Duodenal mucosa (tissue), 2 donors: ENCODE results near the gene SH2D1A.

Experiments used
- H3K27ac ChIP-seq: one replicate; pipeline ENCODE4 v1.7.0; 2013; ENCODE audit warnings: low read depth, low read length
- H3K27me3 ChIP-seq, 2 donors: one replicate each; pipeline ENCODE4 v1.7.0; 2013; ENCODE audit warnings: low read length in 2 of 2, control low read depth in 1 of 2; ENCODE audit not compliant: insufficient read depth in 2 of 2, control insufficient read depth in 1 of 2
- H3K36me3 ChIP-seq, 2 donors: one replicate each; pipeline ENCODE4 v1.7.0; 2013; ENCODE audit warnings: low read length in 2 of 2, control low read depth in 1 of 2; ENCODE audit not compliant: insufficient read depth in 2 of 2, control insufficient read depth in 1 of 2
- H3K4me1 ChIP-seq, 2 donors: one replicate each; pipeline ENCODE4 v1.7.0; 2013; ENCODE audit warnings: low read length in 2 of 2, control low read depth in 1 of 2; ENCODE audit not compliant: insufficient read depth in 2 of 2, control insufficient read depth in 1 of 2
- H3K4me3 ChIP-seq, 2 donors: one replicate each; pipeline ENCODE4 v1.7.0; 2013; ENCODE audit warnings: low read length in 2 of 2, low read depth in 1 of 2
- H3K9ac ChIP-seq, 2 donors: one replicate each; pipeline ENCODE4 v1.7.0; 2013; ENCODE audit warnings: low read length in 2 of 2, low read depth in 1 of 2
- H3K9me3 ChIP-seq, 2 donors: one replicate each; pipeline ENCODE4 v1.7.0; 2013; ENCODE audit warnings: low read length in 2 of 2, control low read depth in 1 of 2; ENCODE audit not compliant: control insufficient read depth in 1 of 2

Gene SH2D1A

GRCh38 chrX:124415115-124415800 is 68.9 kb downstream of the SH2D1A start:
- no peaks in the 10 kb centered on the region for H3K27me3 ChIP-seq
- H3K27ac ChIP-seq = no peak overlapping the region
- H3K9me3 ChIP-seq = no peaks in the 10 kb centered on the region
- H3K36me3 ChIP-seq = no peaks in the 10 kb centered on the region
- H3K4me3 ChIP-seq = no peak overlapping the region
- no peaks in the 10 kb centered on the region for H3K4me1 ChIP-seq
- H3K9ac ChIP-seq = no peak overlapping the region

- no peak overlapping the region for H3K4me3 ChIP-seq
- H3K27ac ChIP-seq = no peak overlapping the region
- H3K9me3 ChIP-seq = no peaks in the 10 kb centered on the region
- H3K36me3 ChIP-seq = no peaks in the 10 kb centered on the region
- H3K9ac ChIP-seq = no peak overlapping the region
- H3K27me3 ChIP-seq = no peaks in the 10 kb centered on the region
- peaks cover 3 to 14% of the 10 kb centered on the region in 2 donors for H3K4me1 ChIP-seq
Observed at GRCh38 chrX:124421898-124422655, 75.7 kb downstream of the SH2D1A start.
